GM23338 (cell line): ENCODE data around the gene GPR153.

ENCODE experiments used
- EZH2 ChIP-seq: fragments of 200-600 bp; sonication (generic); IDR thresholded peaks from one replicate; pipeline ENCODE4 v1.8.0; 2017; ENCODE audit warnings: antibody characterized with exemption, mild to moderate bottlenecking, low read depth; ENCODE audit not compliant: unreplicated experiment
- ZNF114 ChIP-seq: fragments of 250-450 bp; sonication (Bioruptor Pico); IDR thresholded peaks from 2 replicates; pipeline ENCODE4 v1.5.0; 2020; ENCODE audit warnings: mild to moderate bottlenecking, moderate library complexity

DNA sequence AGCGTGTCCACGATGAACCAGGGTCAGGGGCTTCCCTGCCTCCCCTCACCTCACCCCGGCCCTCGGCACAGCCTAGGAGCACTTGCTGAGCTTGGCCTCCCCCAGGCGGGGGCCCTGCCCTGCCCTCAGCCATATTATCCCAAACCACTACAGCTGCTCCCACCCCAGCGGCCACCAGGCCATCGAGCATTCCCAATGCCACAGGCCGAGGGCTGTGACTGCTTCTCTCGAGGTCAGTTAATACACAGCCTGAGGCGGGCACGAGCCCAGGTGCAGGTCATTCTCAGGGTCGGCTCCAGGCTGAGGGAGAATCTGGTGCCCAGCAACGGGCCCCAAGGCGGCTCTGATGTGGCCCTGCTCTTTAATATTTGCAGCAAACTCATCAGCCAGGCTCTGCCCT lies 8.4 kb upstream of the GPR153 start:
- TF ChIP-seq ZNF114 (CRISPR knock-in tag) = no peak
- no peak for TF ChIP-seq EZH2
